DND-41 (cell line): ENCODE data around the gene AP5M1.
"Not testable (repeated sequence)": the region's sequence is repeated elsewhere in the genome, so short reads cannot be mapped to it uniquely, and the experiment has no call there.

Experiments
- ATAC-seq: fragments of 200-7000 bp; cut with Tn5 transposase; 3 replicates; pipeline ENCODE4 v1.9.1; 2021; ENCODE audit warnings: low read depth; ENCODE audit not compliant: insufficient read depth
- DNase-seq: peaks from one replicate; pipeline ENCODE4 v3.0.0-alpha.2; 2020
- H2AFZ ChIP-seq: 2 replicates; pipeline ENCODE4 v1.6.0; 2012; ENCODE audit warnings: low read depth, low read length
- H3K27ac ChIP-seq: 2 replicates; pipeline ENCODE4 v1.5.1; 2012; ENCODE audit warnings: low read length, inconsistent platforms
- H3K27me3 ChIP-seq: fragments of 200-600 bp; sonication (generic); 2 replicates; pipeline ENCODE4 v1.6.0; 2012; ENCODE audit warnings: low read length, mild to moderate bottlenecking, inconsistent platforms; ENCODE audit not compliant: insufficient read depth, poor library complexity
- H3K36me3 ChIP-seq: 2 replicates; pipeline ENCODE4 v1.5.1; 2012; ENCODE audit warnings: low read length, inconsistent platforms; ENCODE audit not compliant: insufficient read depth
- H3K4me1 ChIP-seq: 2 replicates; pipeline ENCODE4 v1.5.1; 2012; ENCODE audit warnings: mild to moderate bottlenecking, low read length; ENCODE audit not compliant: insufficient read depth
- H3K4me2 ChIP-seq: 2 replicates; pipeline ENCODE4 v1.6.0; 2012; ENCODE audit warnings: mild to moderate bottlenecking, moderate library complexity, low read length, inconsistent platforms; ENCODE audit not compliant: insufficient read depth
- H3K4me3 ChIP-seq, 2 experiments: fragments of 200-600 bp in 1 of 2; shearing (Covaris generic) in 1 of 2; 2 replicates each; pipeline ENCODE4 v1.5.1; 2012 to 2016; ENCODE audit warnings: inconsistent platforms in 2 of 2, low read length in 2 of 2, mild to moderate bottlenecking in 2 of 2, low read depth in 1 of 2, moderate library complexity in 1 of 2
- H3K79me2 ChIP-seq: 2 replicates; pipeline ENCODE4 v1.6.0; 2012; ENCODE audit warnings: low read length, inconsistent platforms; ENCODE audit not compliant: insufficient read depth
- H3K9ac ChIP-seq: 2 replicates; pipeline ENCODE4 v1.6.0; 2012; ENCODE audit warnings: low read depth, mild to moderate bottlenecking, inconsistent platforms, low read length, moderate library complexity
- H3K9me3 ChIP-seq: 2 replicates; pipeline ENCODE4 v1.5.1; 2012; ENCODE audit warnings: low read length, moderate library complexity, mild to moderate bottlenecking, inconsistent platforms; ENCODE audit not compliant: insufficient read depth, severe bottlenecking
- H4K20me1 ChIP-seq: 2 replicates; pipeline ENCODE4 v1.6.0; 2012; ENCODE audit warnings: low read length; ENCODE audit not compliant: insufficient read depth
- EZH2 ChIP-seq: IDR thresholded peaks from 3 replicates; pipeline ENCODE4 v1.6.1; 2012; ENCODE audit warnings: borderline replicate concordance, low read depth, mild to moderate bottlenecking, moderate library complexity, low read length, inconsistent platforms; ENCODE audit not compliant: severe bottlenecking
- TF ChIP-seq, protein P1 (sequence below): IDR thresholded peaks from 2 replicates; pipeline ENCODE4 v1.5.1; 2012; ENCODE audit warnings: borderline replicate concordance, low read length, moderate library complexity, mild to moderate bottlenecking; ENCODE audit not compliant: poor library complexity, severe bottlenecking; ENCODE audit errors: extremely low read depth

Gene AP5M1

DNA sequence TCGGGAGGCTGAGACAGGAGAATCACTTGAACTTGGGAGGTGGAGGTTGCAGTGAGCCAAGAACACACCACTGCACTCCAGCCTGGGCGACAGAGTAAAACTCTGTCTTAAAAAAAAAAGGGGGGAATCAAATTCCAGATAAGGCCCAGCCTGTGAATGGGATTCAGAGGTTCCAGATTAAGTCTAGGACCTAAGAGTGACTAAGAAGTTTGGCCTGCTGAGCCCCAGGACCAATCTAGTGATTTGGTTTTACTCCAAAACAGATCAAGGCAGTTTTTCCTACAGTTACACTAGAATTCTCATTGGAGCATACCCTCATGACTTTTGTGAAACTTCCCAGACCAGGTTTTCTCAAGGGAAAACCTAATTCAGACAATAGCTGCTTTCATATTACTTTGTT is 22.8 kb upstream of the AP5M1 start:
- no peaks in the 10 kb centered on the region for H3K4me1 ChIP-seq
- H3K9ac ChIP-seq = no peak overlapping the region
- no peaks in the 10 kb centered on the region for H3K27me3 ChIP-seq
- no peaks in the 10 kb centered on the region for H3K9me3 ChIP-seq
- peaks cover 18% of the 10 kb centered on the region for H4K20me1 ChIP-seq
- H3K4me2 ChIP-seq = no peak overlapping the region
- H3K36me3 ChIP-seq = peaks cover 39% of the 10 kb centered on the region
- no peak overlapping the region for H3K4me3 ChIP-seq
- peaks cover 28% of the 10 kb centered on the region for H3K79me2 ChIP-seq
- ATAC-seq = no peak
- H3K27ac ChIP-seq = no peak overlapping the region
- no peak overlapping the region for H2AFZ ChIP-seq
- no peak for TF ChIP-seq EZH2
- TF ChIP-seq, protein P1, sequence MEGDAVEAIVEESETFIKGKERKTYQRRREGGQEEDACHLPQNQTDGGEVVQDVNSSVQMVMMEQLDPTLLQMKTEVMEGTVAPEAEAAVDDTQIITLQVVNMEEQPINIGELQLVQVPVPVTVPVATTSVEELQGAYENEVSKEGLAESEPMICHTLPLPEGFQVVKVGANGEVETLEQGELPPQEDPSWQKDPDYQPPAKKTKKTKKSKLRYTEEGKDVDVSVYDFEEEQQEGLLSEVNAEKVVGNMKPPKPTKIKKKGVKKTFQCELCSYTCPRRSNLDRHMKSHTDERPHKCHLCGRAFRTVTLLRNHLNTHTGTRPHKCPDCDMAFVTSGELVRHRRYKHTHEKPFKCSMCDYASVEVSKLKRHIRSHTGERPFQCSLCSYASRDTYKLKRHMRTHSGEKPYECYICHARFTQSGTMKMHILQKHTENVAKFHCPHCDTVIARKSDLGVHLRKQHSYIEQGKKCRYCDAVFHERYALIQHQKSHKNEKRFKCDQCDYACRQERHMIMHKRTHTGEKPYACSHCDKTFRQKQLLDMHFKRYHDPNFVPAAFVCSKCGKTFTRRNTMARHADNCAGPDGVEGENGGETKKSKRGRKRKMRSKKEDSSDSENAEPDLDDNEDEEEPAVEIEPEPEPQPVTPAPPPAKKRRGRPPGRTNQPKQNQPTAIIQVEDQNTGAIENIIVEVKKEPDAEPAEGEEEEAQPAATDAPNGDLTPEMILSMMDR = no peak
- DNase-seq = no peak

DNA sequence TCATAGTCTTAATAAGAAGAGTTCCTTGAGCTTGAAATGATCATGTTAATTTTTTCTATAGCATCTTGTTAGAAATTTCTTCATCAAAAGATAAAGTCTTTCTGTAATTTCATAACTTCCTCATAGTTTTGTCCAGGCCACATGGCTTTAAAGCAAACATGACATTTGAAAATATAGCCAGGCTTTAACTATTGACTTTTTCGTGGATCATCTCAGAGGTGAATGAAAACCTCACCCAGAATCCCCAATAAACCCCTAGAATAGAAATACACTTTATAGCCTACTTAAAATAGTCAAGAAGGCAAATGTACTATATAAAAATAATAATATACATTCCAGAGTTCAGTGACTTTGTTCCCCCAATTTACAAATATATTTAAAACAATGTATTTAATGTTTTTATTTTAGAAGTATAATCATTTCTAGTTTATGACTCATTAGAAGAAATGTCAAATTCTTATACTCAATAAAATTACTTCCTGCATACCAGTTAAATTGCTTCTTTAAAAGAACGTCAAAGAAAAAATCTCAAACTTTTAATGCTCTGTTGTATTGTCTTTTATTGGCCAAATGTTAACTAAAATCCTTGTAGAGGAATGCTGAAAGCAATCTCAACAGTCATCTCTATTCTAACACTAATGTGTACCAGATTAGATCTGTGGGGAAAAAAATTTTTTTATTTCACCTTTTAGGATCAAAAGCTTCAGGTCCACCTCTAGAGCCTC is 21.7 kb upstream of the AP5M1 start:
- Histone ChIP-seq H3K36me3 (peaks cover 37% of the 10 kb centered on the region), H3K27me3 (no peaks in the 10 kb centered on the region), H3K4me2 (no peak overlapping the region), H3K79me2 (peaks cover 40% of the 10 kb centered on the region), H3K4me3 (no peak overlapping the region), H4K20me1 (peaks cover 23% of the 10 kb centered on the region), H3K9ac (no peak overlapping the region), H3K4me1 (no peaks in the 10 kb centered on the region), H3K27ac (no peak overlapping the region), H2AFZ (no peak overlapping the region), H3K9me3 (no peaks in the 10 kb centered on the region)
- TF ChIP-seq, protein P1 = no peak
- TF ChIP-seq EZH2 = no peak
- ATAC-seq = no peak
- no peak for DNase-seq

DNA sequence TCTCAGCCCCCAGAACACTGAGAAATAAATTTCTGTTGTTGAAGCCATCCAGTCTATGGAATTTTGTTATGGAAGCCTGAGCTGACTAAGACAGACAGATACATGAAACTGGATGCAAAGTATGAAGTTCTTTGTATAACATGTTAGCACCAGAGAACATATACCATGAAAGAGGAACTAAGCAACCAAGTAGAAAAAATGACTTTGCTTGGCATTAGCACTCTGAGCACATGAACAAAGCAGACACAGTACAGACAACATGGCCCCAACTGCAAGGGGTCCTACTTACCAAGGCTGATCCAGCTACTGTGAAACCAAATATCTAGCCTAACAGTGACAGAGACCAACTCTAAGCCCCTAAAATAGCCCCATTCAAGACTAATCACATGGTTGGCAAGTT is 13.9 kb upstream of the AP5M1 start:
- Histone ChIP-seq H3K9me3 (no peaks in the 10 kb centered on the region), H2AFZ (no peak overlapping the region), H3K79me2 (peaks cover 100% of the 10 kb centered on the region), H3K9ac (no peak overlapping the region), H3K27ac (no peak overlapping the region), H4K20me1 (peaks cover 70% of the 10 kb centered on the region), H3K4me3 (no peak overlapping the region), H3K36me3 (peaks cover 31% of the 10 kb centered on the region), H3K4me1 (no peaks in the 10 kb centered on the region), H3K4me2 (no peak overlapping the region), H3K27me3 (no peaks in the 10 kb centered on the region)
- DNase-seq = no peak
- no peak for ATAC-seq
- TF ChIP-seq EZH2 = no peak
- TF ChIP-seq, protein P1 = no peak

DNA sequence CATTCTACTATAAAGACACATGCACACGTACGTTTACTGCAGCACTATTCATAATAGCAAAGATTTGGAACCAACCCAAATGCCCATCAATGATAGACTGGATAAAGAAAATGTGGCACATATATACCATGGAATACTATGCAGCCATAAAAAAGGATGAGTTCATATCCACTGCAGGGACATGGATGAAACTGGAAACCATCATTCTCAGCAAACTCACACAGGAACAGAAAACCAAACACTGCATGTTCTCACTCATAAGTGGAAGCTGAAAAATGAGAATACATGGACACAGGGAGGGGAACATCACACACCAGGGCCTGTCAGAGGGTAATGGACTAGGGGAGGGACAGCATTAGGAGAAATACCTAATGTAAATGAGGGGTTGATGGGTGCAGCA is 10.6 kb upstream of the AP5M1 start:
- H2AFZ ChIP-seq, H3K9ac ChIP-seq: not testable (repeated sequence)

More for the DNA sequence above, 10.6 kb upstream of the AP5M1 start:
- Histone ChIP-seq H3K79me2 (peaks cover 98% of the 10 kb centered on the region), H3K36me3 (peaks cover 36% of the 10 kb centered on the region), H4K20me1 (peaks cover 63% of the 10 kb centered on the region)
- not testable (repeated sequence) for H3K27ac ChIP-seq, ATAC-seq, H3K4me1 ChIP-seq, H3K9me3 ChIP-seq, DNase-seq, H3K4me3 ChIP-seq, H3K27me3 ChIP-seq, H3K4me2 ChIP-seq
